GM19395 (cell line): ENCODE measurements around the gene BBS12.

Experiments used
- ATAC-seq: cut with Tn5 transposase; IDR thresholded peaks from one replicate; pipeline ENCODE4 v1.9.1; 2021; ENCODE audit warnings: mild to moderate bottlenecking, moderate library complexity; ENCODE audit not compliant: unreplicated experiment

Gene BBS12

GRCh38 chr4:122712782-122713181 lies 19.7 kb upstream of the BBS12 start:
- no peak for ATAC-seq

GRCh38 chr4:122715221-122715620 lies 17.3 kb upstream of the BBS12 start:
- no peak for ATAC-seq

GRCh38 chr4:122716825-122717448 lies 15.6 kb upstream of the BBS12 start:
- ATAC-seq, result peak; percentile 95

GRCh38 chr4:122718281-122718680 lies 14.2 kb upstream of the BBS12 start:
- ATAC-seq, result no peak

- ATAC-seq, result no peak
Measured at GRCh38 chr4:122722256-122722655, 10.2 kb upstream of the BBS12 start.

GRCh38 chr4:122728856-122729255 lies 3.6 kb upstream of the BBS12 start:
- ATAC-seq, result no peak

GRCh38 chr4:122731676-122732075 lies 828 bp upstream of the BBS12 start:
- ATAC-seq, result no peak

GRCh38 chr4:122733787-122734120 lies 1.2 kb downstream of the BBS12 start:
- no peak for ATAC-seq

GRCh38 chr4:122739174-122739573 lies 6.7 kb downstream of the BBS12 start:
- ATAC-seq, result no peak

GRCh38 chr4:122742933-122743829 lies 10.7 kb downstream of the BBS12 start:
- no peak for ATAC-seq

- ATAC-seq, result no peak
Measured at GRCh38 chr4:122744229-122744628, 11.7 kb downstream of the BBS12 start.

GRCh38 chr4:122746485-122746965 lies 14.0 kb downstream of the BBS12 start:
- no peak for ATAC-seq

- ATAC-seq, result no peak
Measured at GRCh38 chr4:122747068-122747467, 14.6 kb downstream of the BBS12 start.

GRCh38 chr4:122747883-122748282 lies 15.4 kb downstream of the BBS12 start:
- ATAC-seq, result no peak

- no peak for ATAC-seq
Measured at GRCh38 chr4:122749704-122750454, 17.4 kb downstream of the BBS12 start.

- ATAC-seq, result no peak
Measured at GRCh38 chr4:122755675-122756074, 23.2 kb downstream of the BBS12 start.

GRCh38 chr4:122758033-122758432 lies 25.5 kb downstream of the BBS12 start:
- ATAC-seq, result no peak

- ATAC-seq, result no peak
Measured at GRCh38 chr4:122759639-122760310, 27.3 kb downstream of the BBS12 start.

- no peak for ATAC-seq
Measured at GRCh38 chr4:122762520-122762919, 30.0 kb downstream of the BBS12 start.

- no peak for ATAC-seq
Measured at GRCh38 chr4:122762966-122763716, 30.6 kb downstream of the BBS12 start.
